ENCODE results near the gene H2BK1.

Gene H2BK1

GRCh38 chr7:151246851-151247580 lies 36.7 kb upstream of the H2BK1 start:
- TF ChIP-seq MAX (IDR thresholded peaks at IDR 0.05; ENCODE audit: low read depth, low read length) (no peak), CTCF (IDR thresholded peaks at IDR 0.05; ENCODE audit: low read depth, low read length) (no peak), MYC (IDR thresholded peaks at IDR 0.05; ENCODE audit: low read depth, low read length) (no peak), POLR2A (IDR thresholded peaks at IDR 0.05; ENCODE audit: extremely low read depth, insufficient read length) (no peak)
- DNase-seq (ENCODE audit: low read depth): no peak
- no peak overlapping the region for H3K4me3 ChIP-seq (ENCODE audit: low read depth, low read length)

GRCh38 chr7:151246102-151246850 lies 36.0 kb upstream of the H2BK1 start:
- DNase-seq (ENCODE audit: low read depth): no peak
- TF ChIP-seq MYC (IDR thresholded peaks at IDR 0.05; ENCODE audit: low read depth, low read length) (no peak), CTCF (IDR thresholded peaks at IDR 0.05; ENCODE audit: low read depth, low read length) (no peak), POLR2A (IDR thresholded peaks at IDR 0.05; ENCODE audit: extremely low read depth, insufficient read length) (no peak), MAX (IDR thresholded peaks at IDR 0.05; ENCODE audit: low read depth, low read length) (no peak)
- no peak overlapping the region for H3K4me3 ChIP-seq (ENCODE audit: low read depth, low read length)

GRCh38 chr7:151245360-151246101 lies 35.2 kb upstream of the H2BK1 start:
- TF ChIP-seq MYC (IDR thresholded peaks at IDR 0.05; ENCODE audit: low read depth, low read length) (no peak), POLR2A (IDR thresholded peaks at IDR 0.05; ENCODE audit: extremely low read depth, insufficient read length) (no peak), MAX (IDR thresholded peaks at IDR 0.05; ENCODE audit: low read depth, low read length) (no peak), CTCF (IDR thresholded peaks at IDR 0.05; ENCODE audit: low read depth, low read length) (peak; percentile 47)
- H3K4me3 ChIP-seq (ENCODE audit: low read depth, low read length): no peak overlapping the region
- peak; percentile 79 for DNase-seq (ENCODE audit: low read depth)

- DNase-seq (ENCODE audit: low read depth): no peak
Observed at GRCh38 chr7:151244841-151245346, 34.6 kb upstream of the H2BK1 start.

More at GRCh38 chr7:151244841-151245346, 34.6 kb upstream of the H2BK1 start:
- no peak for TF ChIP-seq MYC (IDR thresholded peaks at IDR 0.05; ENCODE audit: low read depth, low read length)
- TF ChIP-seq POLR2A (IDR thresholded peaks at IDR 0.05; ENCODE audit: extremely low read depth, insufficient read length): no peak
- no peak for TF ChIP-seq CTCF (IDR thresholded peaks at IDR 0.05; ENCODE audit: low read depth, low read length)
- TF ChIP-seq MAX (IDR thresholded peaks at IDR 0.05; ENCODE audit: low read depth, low read length): no peak
- no peak overlapping the region for H3K4me3 ChIP-seq (ENCODE audit: low read depth, low read length)
